Amniotic epithelial cell (primary cell): Measurements from ENCODE around the gene MMP15.

ENCODE experiments used
- DNase-seq: peaks from one replicate; pipeline ENCODE4 v3.0.0-alpha.2; 2010; ENCODE audit warnings: low read depth

MMP15 gene

GRCh38 chr16:58035356-58036170 is 10.0 kb downstream of the MMP15 start:
- DNase-seq = no peak

- DNase-seq = no peak
These were observed 11.4 kb downstream of the MMP15 start for GRCh38 chr16:58036943-58037342.

- DNase-seq = no peak
These were observed 12.0 kb downstream of the MMP15 start for GRCh38 chr16:58037365-58038057.

GRCh38 chr16:58038219-58038641 is 12.7 kb downstream of the MMP15 start:
- DNase-seq = no peak

- DNase-seq = no peak
These were observed 14.4 kb downstream of the MMP15 start for GRCh38 chr16:58039829-58040495.

- DNase-seq = no peak
These were observed 14.9 kb downstream of the MMP15 start for GRCh38 chr16:58040496-58040846.

GRCh38 chr16:58040945-58041627 is 15.5 kb downstream of the MMP15 start:
- DNase-seq = no peak

- DNase-seq = no peak
These were observed 16.0 kb downstream of the MMP15 start for GRCh38 chr16:58041628-58041955.

GRCh38 chr16:58042001-58042885 is 16.7 kb downstream of the MMP15 start:
- DNase-seq = no peak

GRCh38 chr16:58042886-58043515 is 17.4 kb downstream of the MMP15 start:
- no peak for DNase-seq

GRCh38 chr16:58043571-58044155 is 18.1 kb downstream of the MMP15 start:
- DNase-seq = no peak

- no peak for DNase-seq
These were observed 18.9 kb downstream of the MMP15 start for GRCh38 chr16:58044266-58045019.

GRCh38 chr16:58045096-58045495 is 19.5 kb downstream of the MMP15 start:
- no peak for DNase-seq

GRCh38 chr16:58046054-58046881 is 20.7 kb downstream of the MMP15 start:
- no peak for DNase-seq

GRCh38 chr16:58046936-58047335 is 21.4 kb downstream of the MMP15 start:
- no peak for DNase-seq

GRCh38 chr16:58047557-58048348 is 22.2 kb downstream of the MMP15 start:
- DNase-seq = no peak

- DNase-seq = no peak
These were observed 23.1 kb downstream of the MMP15 start for GRCh38 chr16:58048494-58049231.
